ENCODE data around the gene ZNF107.

- TF ChIP-seq CREB1 (IDR thresholded peaks at IDR 0.05) (no peak), CREB1 (CRISPR knock-in tag; IDR thresholded peaks at IDR 0.05) (no peak), EZH2 (conservative IDR thresholded peaks at IDR 0.05; ENCODE audit: low read depth, low read length) (no peak), DNMT3B (CRISPR knock-in tag; conservative IDR thresholded peaks at IDR 0.05) (no peak), ZNF841 (CRISPR knock-in tag; IDR thresholded peaks at IDR 0.05; ENCODE audit: borderline replicate concordance) (no peak), NR1H2 (CRISPR knock-in tag; IDR thresholded peaks at IDR 0.05; ENCODE audit: borderline replicate concordance, low read depth) (no peak)
Observed at GRCh38 chr7:64653721-64654401, 12.1 kb upstream of the ZNF107 start.
